K562 (cell line): Measurements from ENCODE around the gene SERINC5.

Source experiments
- POLR2A ChIP-seq: fragments of 450-650 bp; conservative IDR thresholded peaks from 2 replicates; pipeline ENCODE4 v1.6.1; 2016
- ZNF707 ChIP-seq: fragments of 250-450 bp; sonication (Bioruptor Pico); conservative IDR thresholded peaks from 2 replicates; pipeline ENCODE4 v1.8.0; 2022; ENCODE audit warnings: inconsistent platforms, mild to moderate bottlenecking, moderate library complexity

GRCh38 chr5:80105698-80106439 lies 150.0 kb downstream of the SERINC5 start:
- TF ChIP-seq POLR2A (no peak), ZNF707 (CRISPR knock-in tag) (no peak)
